GM19238 (cell line): ENCODE measurements around the gene B3GAT3.
"Not testable (repeated sequence)": the region's sequence is repeated elsewhere in the genome, so short reads cannot be mapped to it uniquely, and the experiment has no call there.

ENCODE experiments used
- DNase-seq: peaks from one replicate; pipeline ENCODE4 v3.0.0; 2011; ENCODE audit warnings: low spot score; ENCODE audit not compliant: insufficient read length

Gene B3GAT3

GRCh38 chr11:62645946-62646824 is 24.4 kb upstream of the B3GAT3 start, which contains the start of gene GANAB:
TSS of gene GANAB (minus strand) at chr11:62646613. CDS start at chr11:62646599, 14 bp downstream.
- peak; percentile 99 for DNase-seq

GRCh38 chr11:62645671-62645945 is 23.8 kb upstream of the B3GAT3 start:
- DNase-seq = no peak

- no peak for DNase-seq
These were observed 22.4 kb upstream of the B3GAT3 start for GRCh38 chr11:62644220-62644619.

GRCh38 chr11:62632492-62632891 is 10.7 kb upstream of the B3GAT3 start:
- no peak for DNase-seq

- DNase-seq = no peak
These were observed 5.9 kb upstream of the B3GAT3 start for GRCh38 chr11:62627713-62628112.

- no peak for DNase-seq
These were observed 797 bp upstream of the B3GAT3 start for GRCh38 chr11:62622476-62623089.

- DNase-seq = no peak
These were observed 689 bp downstream of the B3GAT3 start for GRCh38 chr11:62621027-62621566.

- DNase-seq = not testable (repeated sequence)
These were observed 4.8 kb downstream of the B3GAT3 start for GRCh38 chr11:62616957-62617356.

GRCh38 chr11:62615521-62615920 is 6.3 kb downstream of the B3GAT3 start:
- DNase-seq = no peak

GRCh38 chr11:62614275-62614674 is 7.5 kb downstream of the B3GAT3 start:
- DNase-seq = no peak

GRCh38 chr11:62613291-62613778 is 8.5 kb downstream of the B3GAT3 start:
- DNase-seq = no peak

- peak; percentile 95 for DNase-seq
These were observed 9.2 kb downstream of the B3GAT3 start, which contains the start of the genes EML3 and ROM1 for GRCh38 chr11:62612366-62613290. TSS of gene EML3 (minus strand) at chr11:62612775. CDS start at chr11:62612457, 318 bp downstream. TSS of gene ROM1 (plus strand) at chr11:62613257. CDS start at chr11:62613282, 25 bp downstream.

- DNase-seq = peak; percentile 63
These were observed 10.0 kb downstream of the B3GAT3 start for GRCh38 chr11:62611705-62612365.

- DNase-seq = no peak
These were observed 10.7 kb downstream of the B3GAT3 start for GRCh38 chr11:62610814-62611704.

GRCh38 chr11:62610403-62610802 is 11.4 kb downstream of the B3GAT3 start:
- DNase-seq = no peak

GRCh38 chr11:62608776-62609175 is 13.0 kb downstream of the B3GAT3 start:
- DNase-seq = no peak

GRCh38 chr11:62607714-62608113 is 14.1 kb downstream of the B3GAT3 start:
- DNase-seq = no peak

GRCh38 chr11:62605902-62606301 is 15.9 kb downstream of the B3GAT3 start:
- no peak for DNase-seq

- no peak for DNase-seq
These were observed 16.3 kb downstream of the B3GAT3 start for GRCh38 chr11:62605467-62605866.
